HEK293 (cell line): Measurements from ENCODE around the gene CHCHD1.

ENCODE experiments used
- CTCF ChIA-PET: fragments of 350-600 bp; formaldehyde crosslinking; extraction: SDS; loops from one replicate; lab custom pipeline; 2021; ENCODE audit warnings: antibody characterized with exemption; lab: Yijun Ruan, JAX
- POLR2A ChIA-PET: fragments of 300-600 bp; formaldehyde crosslinking; extraction: SDS; loops from one replicate; lab custom pipeline; 2020; ENCODE audit warnings: antibody characterized with exemption, inconsistent platforms; lab: Yijun Ruan, JAX
- H3K27ac ChIP-seq: fragments of 200-500 bp; sonication (Bioruptor generic); 2 replicates; pipeline ENCODE4 v1.5.1; 2014; ENCODE audit warnings: low read depth, low read length, control low read depth, inconsistent platforms; ENCODE audit errors: extremely low read depth
- H3K36me3 ChIP-seq, 2 experiments: fragments of 200-500 bp in 1 of 2; sonication (Bioruptor generic) in 1 of 2; 1 replicate in 1 of 2; 2 replicates in 1 of 2; pipeline ENCODE4 v1.5.1; 2014 to 2017; ENCODE audit warnings: inconsistent platforms in 2 of 2, low read length in 2 of 2; ENCODE audit not compliant: control insufficient read depth in 2 of 2, insufficient read depth in 1 of 2
- H3K4me1 ChIP-seq: fragments of 200-500 bp; sonication (Bioruptor generic); 2 replicates; pipeline ENCODE4 v1.5.1; 2014; ENCODE audit warnings: mild to moderate bottlenecking, low read length, inconsistent platforms; ENCODE audit not compliant: control insufficient read depth, insufficient read depth
- H3K4me3 ChIP-seq: 2 replicates; pipeline ENCODE4 v1.5.1; 2011; ENCODE audit warnings: low read depth, mild to moderate bottlenecking, control low read depth, low read length, moderate library complexity
- H3K9me3 ChIP-seq: fragments of 200-500 bp; sonication (Bioruptor generic); 2 replicates; pipeline ENCODE4 v1.5.1; 2014; ENCODE audit warnings: low read depth, low read length, inconsistent platforms; ENCODE audit not compliant: control insufficient read depth, insufficient read depth
- GFI1B ChIP-seq: fragments of 450-650 bp; formaldehyde crosslinking; IDR thresholded peaks from 2 replicates; pipeline ENCODE4 v1.5.1; 2016; ENCODE audit warnings: missing biosample characterization, missing genetic modification characterization
- HOXA7 ChIP-seq: sonication (generic); formaldehyde crosslinking; IDR thresholded peaks from 2 replicates; pipeline ENCODE4 v1.8.1; 2022; ENCODE audit warnings: missing genetic modification reagents, borderline replicate concordance
- KLF7 ChIP-seq: fragments of 450-650 bp; formaldehyde crosslinking; IDR thresholded peaks from 2 replicates; pipeline ENCODE4 v1.5.1; 2016; ENCODE audit warnings: missing biosample characterization, missing genetic modification characterization, borderline replicate concordance
- SCRT2 ChIP-seq: fragments of 450-650 bp; formaldehyde crosslinking; IDR thresholded peaks from 2 replicates; pipeline ENCODE4 v1.5.1; 2016; ENCODE audit warnings: missing biosample characterization, missing genetic modification characterization
- SP3 ChIP-seq: fragments of 450-650 bp; formaldehyde crosslinking; IDR thresholded peaks from 2 replicates; pipeline ENCODE4 v1.5.1; 2016; ENCODE audit warnings: missing biosample characterization, missing genetic modification characterization
- TRIM28 ChIP-seq: IDR thresholded peaks from 2 replicates; pipeline ENCODE4 v1.6.1; 2011; ENCODE audit warnings: low read length, control low read depth, borderline replicate concordance
- ZEB2 ChIP-seq: fragments of 450-650 bp; formaldehyde crosslinking; IDR thresholded peaks from 2 replicates; pipeline ENCODE4 v1.5.1; 2016; ENCODE audit warnings: missing biosample characterization, missing genetic modification characterization
- ZFP3 ChIP-seq: fragments of 450-650 bp; formaldehyde crosslinking; IDR thresholded peaks from 2 replicates; pipeline ENCODE4 v1.5.1; 2016; ENCODE audit warnings: low read depth, missing biosample characterization, missing genetic modification characterization
- ZNF10 ChIP-seq: fragments of 450-650 bp; formaldehyde crosslinking; IDR thresholded peaks from 2 replicates; pipeline ENCODE4 v1.5.1; 2017; ENCODE audit warnings: missing biosample characterization, missing genetic modification characterization
- ZNF169 ChIP-seq: fragments of 450-650 bp; formaldehyde crosslinking; IDR thresholded peaks from 2 replicates; pipeline ENCODE4 v1.5.1; 2016; ENCODE audit warnings: missing biosample characterization, missing genetic modification characterization
- ZNF211 ChIP-seq: fragments of 450-650 bp; formaldehyde crosslinking; IDR thresholded peaks from 2 replicates; pipeline ENCODE4 v1.5.1; 2016; ENCODE audit warnings: low read depth, missing biosample characterization, missing genetic modification characterization
- ZNF311 ChIP-seq: fragments of 450-650 bp; formaldehyde crosslinking; IDR thresholded peaks from 2 replicates; pipeline ENCODE4 v1.5.1; 2017; ENCODE audit warnings: missing biosample characterization, missing genetic modification characterization, borderline replicate concordance
- ZNF426 ChIP-seq: fragments of 450-650 bp; formaldehyde crosslinking; IDR thresholded peaks from 2 replicates; pipeline ENCODE4 v1.5.1; 2017; ENCODE audit warnings: missing biosample characterization, missing genetic modification characterization, mild to moderate bottlenecking, inconsistent platforms, moderate library complexity
- ZNF514 ChIP-seq: fragments of 450-650 bp; formaldehyde crosslinking; IDR thresholded peaks from 2 replicates; pipeline ENCODE4 v1.5.1; 2016; ENCODE audit warnings: missing biosample characterization, missing genetic modification characterization
- ZNF585B ChIP-seq: fragments of 450-650 bp; formaldehyde crosslinking; IDR thresholded peaks from 2 replicates; pipeline ENCODE4 v1.5.1; 2016; ENCODE audit warnings: missing biosample characterization, missing genetic modification characterization
- ZNF621 ChIP-seq: fragments of 450-650 bp; formaldehyde crosslinking; IDR thresholded peaks from 2 replicates; pipeline ENCODE4 v1.5.1; 2017; ENCODE audit warnings: missing biosample characterization, missing genetic modification characterization
- ZNF626 ChIP-seq: fragments of 450-650 bp; sonication (Bioruptor Pico); formaldehyde crosslinking; IDR thresholded peaks from 2 replicates; pipeline ENCODE4 v1.5.1; 2018; ENCODE audit warnings: missing biosample characterization, missing genetic modification characterization, inconsistent platforms
- ZNF660 ChIP-seq: fragments of 450-650 bp; IDR thresholded peaks from 2 replicates; pipeline ENCODE4 v1.5.1; 2018; ENCODE audit warnings: missing biosample characterization, mild to moderate bottlenecking, missing genetic modification characterization
- ZNF664 ChIP-seq: fragments of 450-650 bp; formaldehyde crosslinking; IDR thresholded peaks from 2 replicates; pipeline ENCODE4 v1.5.1; 2016; ENCODE audit warnings: missing biosample characterization, missing genetic modification characterization
- ZNF701 ChIP-seq: fragments of 450-650 bp; formaldehyde crosslinking; IDR thresholded peaks from 2 replicates; pipeline ENCODE4 v1.5.1; 2016; ENCODE audit warnings: missing biosample characterization, missing genetic modification characterization
- ZNF707 ChIP-seq: fragments of 450-650 bp; formaldehyde crosslinking; IDR thresholded peaks from 2 replicates; pipeline ENCODE4 v1.5.1; 2016; ENCODE audit warnings: missing biosample characterization, missing genetic modification characterization
- ZNF837 ChIP-seq: fragments of 450-650 bp; formaldehyde crosslinking; IDR thresholded peaks from 2 replicates; pipeline ENCODE4 v1.5.1; 2016; ENCODE audit warnings: missing biosample characterization, missing genetic modification characterization
- TF ChIP-seq, protein P1 (sequence below): fragments of 450-650 bp; IDR thresholded peaks from 2 replicates; pipeline ENCODE4 v1.5.1; 2018; ENCODE audit warnings: missing biosample characterization, missing genetic modification characterization
- TF ChIP-seq, protein P2 (sequence below): fragments of 450-650 bp; formaldehyde crosslinking; IDR thresholded peaks from 2 replicates; pipeline ENCODE4 v1.5.1; 2016; ENCODE audit warnings: missing biosample characterization, missing genetic modification characterization
- TF ChIP-seq, protein P3 (sequence below): fragments of 450-650 bp; formaldehyde crosslinking; IDR thresholded peaks from 2 replicates; pipeline ENCODE4 v1.5.1; 2016; ENCODE audit warnings: missing biosample characterization, missing genetic modification characterization
- TF ChIP-seq, protein P4 (sequence below): fragments of 450-650 bp; formaldehyde crosslinking; IDR thresholded peaks from 2 replicates; pipeline ENCODE4 v1.5.1; 2016; ENCODE audit warnings: missing biosample characterization, missing genetic modification characterization

The CHCHD1 gene

DNA sequence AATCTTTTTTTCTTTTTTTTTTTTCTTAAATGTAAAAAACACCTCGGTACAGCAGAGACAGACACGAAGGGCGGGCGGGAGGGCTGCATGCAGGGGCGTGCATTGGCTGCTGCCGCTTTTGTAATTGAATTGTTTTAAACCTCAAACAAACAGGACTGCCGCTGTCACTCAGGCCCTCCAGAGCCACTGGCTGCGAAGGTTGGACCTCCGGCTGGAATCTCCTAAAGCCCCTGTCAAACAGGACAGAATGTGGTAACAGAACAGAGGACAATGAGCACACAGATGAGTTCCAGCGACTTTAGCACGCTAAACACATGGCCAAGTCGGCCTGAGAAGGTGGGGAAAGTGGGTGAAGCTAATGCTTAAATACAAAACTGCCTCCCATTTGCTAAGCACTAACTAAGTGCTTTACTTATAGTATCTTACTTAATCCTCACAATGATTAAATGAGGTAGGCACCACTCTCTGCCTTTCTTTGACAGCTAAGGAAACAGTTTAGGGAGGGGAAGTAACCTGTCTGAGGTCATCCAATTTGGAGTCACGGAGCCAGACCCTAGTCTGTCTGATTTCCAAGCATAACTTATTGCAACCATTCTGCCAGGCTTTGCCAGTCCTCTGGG lies 32.5 kb downstream of the CHCHD1 start:
- ChIA-PET CTCF (interaction anchor here (1.7 kb wide), 1 partner anchor 65 kb away, joined by 8 read pairs; no protein-coding TSS in a partner anchor), POLR2A (interaction anchor here (0.6 to 1.3 kb wide), 3 partner anchors 28 to 350 kb away, joined by 3 to 5 read pairs (median 3); no protein-coding TSS in a partner anchor)
- H3K4me3 ChIP-seq = no peak overlapping the region
- TF ChIP-seq ZNF664 (tag by site-specific recombination) = peak; percentile 97
- TF ChIP-seq, protein P1, sequence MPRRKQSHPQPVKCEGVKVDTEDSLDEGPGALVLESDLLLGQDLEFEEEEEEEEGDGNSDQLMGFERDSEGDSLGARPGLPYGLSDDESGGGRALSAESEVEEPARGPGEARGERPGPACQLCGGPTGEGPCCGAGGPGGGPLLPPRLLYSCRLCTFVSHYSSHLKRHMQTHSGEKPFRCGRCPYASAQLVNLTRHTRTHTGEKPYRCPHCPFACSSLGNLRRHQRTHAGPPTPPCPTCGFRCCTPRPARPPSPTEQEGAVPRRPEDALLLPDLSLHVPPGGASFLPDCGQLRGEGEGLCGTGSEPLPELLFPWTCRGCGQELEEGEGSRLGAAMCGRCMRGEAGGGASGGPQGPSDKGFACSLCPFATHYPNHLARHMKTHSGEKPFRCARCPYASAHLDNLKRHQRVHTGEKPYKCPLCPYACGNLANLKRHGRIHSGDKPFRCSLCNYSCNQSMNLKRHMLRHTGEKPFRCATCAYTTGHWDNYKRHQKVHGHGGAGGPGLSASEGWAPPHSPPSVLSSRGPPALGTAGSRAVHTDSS (tag by site-specific recombination) = no peak
- no peak overlapping the region for H3K27ac ChIP-seq
- H3K36me3 ChIP-seq = peaks cover 4 to 43% of the 10 kb centered on the region in 2 experiments; a peak in 2 of 3 replicates
- no peaks in the 10 kb centered on the region for H3K4me1 ChIP-seq
- no peaks in the 10 kb centered on the region for H3K9me3 ChIP-seq

DNA sequence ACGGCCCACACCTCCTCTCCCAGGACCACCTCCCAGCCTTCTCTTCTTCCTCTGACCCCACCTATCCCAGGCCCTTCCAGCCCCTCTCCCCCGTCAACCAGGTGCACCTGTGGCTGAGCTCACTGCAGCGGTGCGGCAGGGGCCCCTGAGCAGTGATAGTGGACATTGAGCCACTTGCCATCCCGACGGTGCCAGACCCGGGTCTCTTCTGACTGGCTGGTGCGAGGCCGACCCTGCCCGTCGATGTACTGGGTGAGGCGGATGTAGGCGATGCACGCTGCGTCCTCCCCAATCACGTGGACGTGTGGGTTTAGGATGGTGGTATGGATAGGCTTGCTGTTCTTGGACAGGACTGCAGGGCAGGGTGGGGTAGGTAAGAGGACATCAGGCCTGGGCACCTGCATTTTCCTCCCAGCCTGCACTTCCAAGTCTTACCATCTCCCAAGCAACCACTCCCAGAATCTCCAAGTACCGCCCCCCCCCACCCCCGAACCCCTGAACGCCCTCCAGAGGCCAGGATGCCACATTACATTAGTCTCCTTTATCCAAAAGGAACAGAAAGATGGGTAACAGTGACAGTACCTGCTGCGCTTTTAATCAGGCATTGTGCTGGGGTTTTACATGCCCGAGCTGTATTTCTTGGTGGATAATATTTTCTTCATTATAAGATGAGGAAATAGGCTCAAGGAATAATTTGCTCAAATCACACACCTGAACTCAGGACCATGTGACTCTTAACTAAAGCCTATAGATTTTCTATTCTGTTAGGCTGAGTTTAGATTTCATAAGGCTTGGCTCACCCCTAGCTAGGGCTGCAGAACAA lies 33.3 kb downstream of the CHCHD1 start:
- POLR2A ChIA-PET = interaction anchor here (1.1 kb wide), 1 partner anchor 29 kb away, joined by 3 read pairs; no protein-coding TSS in a partner anchor

DNA sequence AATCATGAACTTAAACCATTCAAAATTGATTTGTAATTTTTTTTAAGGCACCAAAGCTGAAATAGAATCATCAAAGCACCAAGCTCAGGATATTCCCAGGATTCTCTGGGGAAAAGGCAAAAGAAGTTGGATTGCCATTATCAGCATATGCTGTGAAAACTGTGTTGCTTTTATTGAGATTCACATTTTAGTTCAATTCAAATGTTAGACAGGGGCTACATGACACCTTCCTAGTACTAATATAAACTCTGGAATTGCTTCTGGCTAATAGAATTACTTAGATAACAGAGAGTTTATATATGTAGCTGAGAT lies 33.8 kb downstream of the CHCHD1 start:
- Histone ChIP-seq H3K9me3 (no peaks in the 10 kb centered on the region), H3K27ac (no peak overlapping the region), H3K4me3 (no peak overlapping the region), H3K4me1 (no peaks in the 10 kb centered on the region), H3K36me3 (peaks cover 4 to 40% of the 10 kb centered on the region in 2 experiments; a peak in 2 of 3 replicates)
- CTCF ChIA-PET = interaction anchor here (0.6 to 1.5 kb wide), 7 partner anchors 8 to 177 kb away, joined by 3 to 13 read pairs (median 3); no protein-coding TSS in a partner anchor
- TF ChIP-seq ZNF626 (tag by site-specific recombination) (no peak), GFI1B (tag by site-specific recombination) (no peak), ZNF169 (no peak), ZEB2 (tag by site-specific recombination) (no peak), ZNF311 (tag by site-specific recombination) (no peak), ZNF837 (tag by site-specific recombination) (no peak), KLF7 (tag by site-specific recombination) (no peak), ZNF707 (tag by site-specific recombination) (no peak), HOXA7 (CRISPR knock-in tag) (no peak), ZNF660 (no peak)
- TF ChIP-seq, protein P2, sequence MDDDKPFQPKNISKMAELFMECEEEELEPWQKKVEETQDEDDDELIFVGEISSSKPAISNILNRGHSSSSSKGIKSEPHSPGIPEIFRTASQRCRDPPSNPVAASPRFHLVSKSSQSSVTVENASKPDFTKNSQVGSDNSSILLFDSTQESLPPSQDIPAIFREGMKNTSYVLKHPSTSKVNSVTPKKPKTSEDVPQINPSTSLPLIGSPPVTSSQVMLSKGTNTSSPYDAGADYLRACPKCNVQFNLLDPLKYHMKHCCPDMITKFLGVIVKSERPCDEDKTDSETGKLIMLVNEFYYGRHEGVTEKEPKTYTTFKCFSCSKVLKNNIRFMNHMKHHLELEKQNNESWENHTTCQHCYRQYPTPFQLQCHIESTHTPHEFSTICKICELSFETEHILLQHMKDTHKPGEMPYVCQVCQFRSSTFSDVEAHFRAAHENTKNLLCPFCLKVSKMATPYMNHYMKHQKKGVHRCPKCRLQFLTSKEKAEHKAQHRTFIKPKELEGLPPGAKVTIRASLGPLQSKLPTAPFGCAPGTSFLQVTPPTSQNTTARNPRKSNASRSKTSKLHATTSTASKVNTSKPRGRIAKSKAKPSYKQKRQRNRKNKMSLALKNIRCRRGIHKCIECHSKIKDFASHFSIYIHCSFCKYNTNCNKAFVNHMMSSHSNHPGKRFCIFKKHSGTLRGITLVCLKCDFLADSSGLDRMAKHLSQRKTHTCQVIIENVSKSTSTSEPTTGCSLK = no peak
- TF ChIP-seq, protein P3, sequence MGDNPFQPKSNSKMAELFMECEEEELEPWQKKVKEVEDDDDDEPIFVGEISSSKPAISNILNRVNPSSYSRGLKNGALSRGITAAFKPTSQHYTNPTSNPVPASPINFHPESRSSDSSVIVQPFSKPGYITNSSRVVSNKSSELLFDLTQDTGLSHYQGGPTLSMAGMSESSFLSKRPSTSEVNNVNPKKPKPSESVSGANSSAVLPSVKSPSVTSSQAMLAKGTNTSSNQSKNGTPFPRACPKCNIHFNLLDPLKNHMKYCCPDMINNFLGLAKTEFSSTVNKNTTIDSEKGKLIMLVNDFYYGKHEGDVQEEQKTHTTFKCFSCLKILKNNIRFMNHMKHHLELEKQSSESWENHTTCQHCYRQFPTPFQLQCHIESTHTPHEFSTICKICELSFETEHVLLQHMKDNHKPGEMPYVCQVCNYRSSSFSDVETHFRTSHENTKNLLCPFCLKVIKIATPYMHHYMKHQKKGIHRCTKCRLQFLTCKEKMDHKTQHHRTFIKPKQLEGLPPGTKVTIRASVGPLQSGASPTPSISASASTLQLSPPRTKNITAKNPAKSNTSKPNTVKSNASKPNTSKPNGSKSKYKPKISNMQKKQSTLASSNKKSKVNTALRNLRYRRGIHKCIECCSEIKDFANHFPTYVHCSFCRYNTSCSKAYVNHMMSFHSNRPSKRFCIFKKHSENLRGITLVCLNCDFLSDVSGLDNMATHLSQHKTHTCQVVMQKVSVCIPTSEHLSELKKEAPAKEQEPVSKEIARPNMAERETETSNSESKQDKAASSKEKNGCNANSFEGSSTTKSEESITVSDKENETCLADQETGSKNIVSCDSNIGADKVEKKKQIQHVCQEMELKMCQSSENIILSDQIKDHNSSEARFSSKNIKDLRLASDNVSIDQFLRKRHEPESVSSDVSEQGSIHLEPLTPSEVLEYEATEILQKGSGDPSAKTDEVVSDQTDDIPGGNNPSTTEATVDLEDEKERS (tag by site-specific recombination) = no peak
- POLR2A ChIA-PET = interaction anchor here (1.1 kb wide), 1 partner anchor 30 kb away, joined by 3 read pairs; no protein-coding TSS in a partner anchor

More for the DNA sequence above, 33.3 kb downstream of the CHCHD1 start:
- Histone ChIP-seq H3K4me3 (no peak overlapping the region), H3K27ac (no peak overlapping the region), H3K4me1 (no peaks in the 10 kb centered on the region), H3K9me3 (no peaks in the 10 kb centered on the region), H3K36me3 (peaks cover 4 to 40% of the 10 kb centered on the region in 2 experiments; a peak in 2 of 3 replicates)
- CTCF ChIA-PET = interaction anchor here (0.6 to 1.5 kb wide), 6 partner anchors 8 to 177 kb away, joined by 3 to 13 read pairs (median 4); no protein-coding TSS in a partner anchor
- TF ChIP-seq ZNF211 = no peak
- TF ChIP-seq SP3 (tag by site-specific recombination) = no peak
- no peak for TF ChIP-seq ZNF621 (tag by site-specific recombination)
- 0 out of 2 replicates have a peak, but pooled peaks have one; percentile 18 for TF ChIP-seq SCRT2
- TF ChIP-seq ZFP3 = no peak
- TF ChIP-seq, protein P4, sequence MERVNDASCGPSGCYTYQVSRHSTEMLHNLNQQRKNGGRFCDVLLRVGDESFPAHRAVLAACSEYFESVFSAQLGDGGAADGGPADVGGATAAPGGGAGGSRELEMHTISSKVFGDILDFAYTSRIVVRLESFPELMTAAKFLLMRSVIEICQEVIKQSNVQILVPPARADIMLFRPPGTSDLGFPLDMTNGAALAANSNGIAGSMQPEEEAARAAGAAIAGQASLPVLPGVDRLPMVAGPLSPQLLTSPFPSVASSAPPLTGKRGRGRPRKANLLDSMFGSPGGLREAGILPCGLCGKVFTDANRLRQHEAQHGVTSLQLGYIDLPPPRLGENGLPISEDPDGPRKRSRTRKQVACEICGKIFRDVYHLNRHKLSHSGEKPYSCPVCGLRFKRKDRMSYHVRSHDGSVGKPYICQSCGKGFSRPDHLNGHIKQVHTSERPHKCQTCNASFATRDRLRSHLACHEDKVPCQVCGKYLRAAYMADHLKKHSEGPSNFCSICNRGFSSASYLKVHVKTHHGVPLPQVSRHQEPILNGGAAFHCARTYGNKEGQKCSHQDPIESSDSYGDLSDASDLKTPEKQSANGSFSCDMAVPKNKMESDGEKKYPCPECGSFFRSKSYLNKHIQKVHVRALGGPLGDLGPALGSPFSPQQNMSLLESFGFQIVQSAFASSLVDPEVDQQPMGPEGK (tag by site-specific recombination) = 0 out of 2 replicates have a peak, but pooled peaks have one; percentile 15
- no peak for TF ChIP-seq ZNF585B (tag by site-specific recombination)
- TF ChIP-seq ZNF701 = no peak
- TF ChIP-seq TRIM28 = no peak
- TF ChIP-seq ZNF426 (tag by site-specific recombination) = no peak
- no peak for TF ChIP-seq ZNF10 (tag by site-specific recombination)
- TF ChIP-seq ZNF514 = no peak
- TF ChIP-seq, all 188 proteins: peak for 2
